Measurements from ENCODE around the gene ZNF217. TPM values are rescaled to one million over a fixed set of nuclear protein-coding genes. Genes with fewer than 3 reads are reported as not detected.
"Not testable (repeated sequence)": the region's sequence is repeated elsewhere in the genome, so short reads cannot be mapped to it uniquely, and the experiment has no call there.

Gene ZNF217
- total RNA-seq, 2 donors from 2014 or later = 17.4 to 27.7 TPM

- intact Hi-C loops (cut with DNase I) = no loop called here
Measured at GRCh38 chr20:53567379-53567917, 26.2 kb downstream of the ZNF217 start.

GRCh38 chr20:53566623-53567022 lies 27.0 kb downstream of the ZNF217 start:
- H3K4me3 ChIP-seq; H3K27ac ChIP-seq; H3K9me3 ChIP-seq; intact Hi-C loops (cut with DNase I); DNase-seq; H3K27me3 ChIP-seq; ATAC-seq: not testable (repeated sequence)
- WGBS, 2 donors = 96% methylated on average over 8 to 9 of the region's 9 CpGs
- peaks cover 0 to 20% of the 10 kb centered on the region in 2 donors for H3K36me3 ChIP-seq (replicated peaks in 1 of 2; ENCODE audit: insufficient read depth in 1 of 2, low read depth in 2 of 2)
- H3K4me1 ChIP-seq = peaks cover 14% of the 10 kb centered on the region

More at GRCh38 chr20:53567379-53567917, 26.2 kb downstream of the ZNF217 start:
- TF ChIP-seq POLR2A (IDR thresholded peaks at IDR 0.05) (no peak), CTCF (IDR thresholded peaks at IDR 0.05) (no peak)
- H3K36me3 ChIP-seq (replicated peaks in 1 of 2; ENCODE audit: insufficient read depth in 1 of 2, low read depth in 2 of 2) = peaks cover 0 to 20% of the 10 kb centered on the region in 2 donors
- H3K4me3 ChIP-seq = no peak overlapping the region
- no peaks in the 10 kb centered on the region for H3K27me3 ChIP-seq
- no peak for DNase-seq
- 84 to 87% methylated on average over 3 of the region's 3 CpGs for WGBS, 2 donors
- no peaks in the 10 kb centered on the region for H3K9me3 ChIP-seq
- peaks cover 14% of the 10 kb centered on the region for H3K4me1 ChIP-seq
- H3K27ac ChIP-seq = no peak overlapping the region
- ATAC-seq = no peak

GRCh38 chr20:53565254-53565653 lies 28.4 kb downstream of the ZNF217 start:
- H3K4me1 ChIP-seq = peaks cover 6% of the 10 kb centered on the region
- H3K27me3 ChIP-seq = no peaks in the 10 kb centered on the region
- TF ChIP-seq POLR2A (IDR thresholded peaks at IDR 0.05) = no peak
- TF ChIP-seq CTCF (IDR thresholded peaks at IDR 0.05) = no peak
- H3K36me3 ChIP-seq (replicated peaks in 1 of 2; ENCODE audit: insufficient read depth in 1 of 2, low read depth in 2 of 2) = peaks cover 0 to 14% of the 10 kb centered on the region in 2 donors
- no peak overlapping the region for H3K4me3 ChIP-seq
- H3K9me3 ChIP-seq = no peaks in the 10 kb centered on the region
- intact Hi-C loops (cut with DNase I) = no loop called here
- DNase-seq (no peak), ATAC-seq (no peak)
- WGBS, 2 donors = 97 to 98% methylated on average over 11 of the region's 11 CpGs
- H3K27ac ChIP-seq = no peak overlapping the region

GRCh38 chr20:53562104-53562764 lies 31.4 kb downstream of the ZNF217 start:
- intact Hi-C loops (cut with DNase I); H3K27ac ChIP-seq; H3K27me3 ChIP-seq; H3K9me3 ChIP-seq; H3K4me1 ChIP-seq; DNase-seq; H3K4me3 ChIP-seq; ATAC-seq; H3K36me3 ChIP-seq (replicated peaks in 1 of 2; ENCODE audit: insufficient read depth in 1 of 2, low read depth in 2 of 2): not testable (repeated sequence)
- WGBS, 2 donors = 97 to 100% methylated on average over 9 of the region's 9 CpGs

GRCh38 chr20:53561505-53561904 lies 32.1 kb downstream of the ZNF217 start:
- Histone ChIP-seq H3K27ac (no peak overlapping the region), H3K4me1 (no peaks in the 10 kb centered on the region), H3K9me3 (no peaks in the 10 kb centered on the region), H3K4me3 (no peak overlapping the region), H3K27me3 (no peaks in the 10 kb centered on the region), H3K36me3 (replicated peaks in 1 of 2; ENCODE audit: insufficient read depth in 1 of 2, low read depth in 2 of 2) (peaks cover 0 to 4% of the 10 kb centered on the region in 2 donors)
- intact Hi-C loops (cut with DNase I) = no loop called here
- 91 to 94% methylated on average over 5 of the region's 5 CpGs for WGBS, 2 donors
- ATAC-seq (no peak), DNase-seq (no peak)
- no peak for TF ChIP-seq CTCF (IDR thresholded peaks at IDR 0.05)
- no peak for TF ChIP-seq POLR2A (IDR thresholded peaks at IDR 0.05)

GRCh38 chr20:53559816-53560215 lies 33.8 kb downstream of the ZNF217 start:
- H3K36me3 ChIP-seq (replicated peaks in 1 of 2; ENCODE audit: insufficient read depth in 1 of 2, low read depth in 2 of 2) = no peaks in the 10 kb centered on the region
- intact Hi-C loops (cut with DNase I) = no loop called here
- H3K4me1 ChIP-seq = no peaks in the 10 kb centered on the region
- H3K27me3 ChIP-seq = no peaks in the 10 kb centered on the region
- H3K9me3 ChIP-seq = no peaks in the 10 kb centered on the region
- no peak for ATAC-seq
- DNase-seq = no peak
- WGBS, 2 donors = 77 to 87% methylated on average over 7 of the region's 7 CpGs
- H3K4me3 ChIP-seq = no peak overlapping the region
- TF ChIP-seq CTCF (IDR thresholded peaks at IDR 0.05) = no peak
- TF ChIP-seq POLR2A (IDR thresholded peaks at IDR 0.05) = no peak
- H3K27ac ChIP-seq = no peak overlapping the region

Data from body of pancreas (tissue), 4 donors.